HG02981 (cell line): ENCODE data around the gene LRRC28.
"Not testable (repeated sequence)": the region's sequence is repeated elsewhere in the genome, so short reads cannot be mapped to it uniquely, and the experiment has no call there.

Experiments
- ATAC-seq: cut with Tn5 transposase; IDR thresholded peaks from one replicate; pipeline ENCODE4 v1.9.1; 2021; ENCODE audit warnings: mild to moderate bottlenecking, moderate library complexity; ENCODE audit not compliant: unreplicated experiment

LRRC28 gene

DNA sequence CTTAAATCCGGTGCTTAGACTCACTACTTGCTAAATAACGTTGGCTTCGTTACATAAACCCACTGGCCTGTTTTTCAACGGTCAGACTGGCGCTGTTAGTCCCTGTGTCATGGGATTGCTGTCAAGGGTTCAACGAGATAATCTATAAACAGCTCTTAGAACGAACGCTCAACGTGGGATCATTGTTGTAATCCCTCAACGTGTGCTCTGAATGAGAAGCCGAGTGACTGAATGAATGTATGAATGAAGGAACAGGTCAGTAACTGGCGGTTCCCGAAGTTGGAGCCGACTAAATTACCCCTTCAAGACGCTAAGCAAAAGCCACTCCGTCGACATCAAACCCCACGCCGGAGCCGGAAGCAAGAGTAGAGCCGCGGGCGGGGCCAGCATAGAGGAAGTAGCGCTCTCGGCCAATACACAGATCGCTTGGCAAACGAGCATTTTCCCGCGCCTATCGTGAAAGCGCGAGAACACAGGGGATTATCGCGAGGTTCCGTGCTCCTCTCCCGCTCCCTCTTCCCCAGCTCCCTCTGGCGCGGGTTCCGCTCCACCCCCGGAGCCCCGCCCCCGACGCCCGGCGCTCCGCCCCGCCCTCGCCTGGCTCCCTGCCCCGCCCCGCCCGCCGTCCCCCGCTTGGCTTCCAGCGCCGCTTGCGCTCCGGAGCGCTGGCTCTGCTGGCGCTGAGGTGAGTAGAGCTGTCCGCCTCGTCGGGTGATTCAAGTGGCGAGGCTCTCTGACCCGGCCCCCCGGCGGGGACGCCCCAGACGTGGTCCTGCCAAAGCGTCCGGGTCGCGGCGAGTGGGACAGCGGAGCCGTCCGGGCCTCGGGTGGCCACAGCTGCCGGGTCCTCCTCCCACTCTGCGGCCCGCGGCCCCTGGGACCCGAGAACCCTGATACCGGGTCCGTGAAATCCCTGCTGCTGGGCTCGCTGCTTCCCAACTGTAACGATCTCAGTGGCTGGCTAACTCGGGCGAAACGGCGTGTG lies at the start of gene LRRC28:
TSS of gene LRRC28 (plus strand) at position 625 of the 985 bp plus-strand sequence. CDS start 4,477 bp downstream, outside the sequence.
- peak; percentile 89 for ATAC-seq

DNA sequence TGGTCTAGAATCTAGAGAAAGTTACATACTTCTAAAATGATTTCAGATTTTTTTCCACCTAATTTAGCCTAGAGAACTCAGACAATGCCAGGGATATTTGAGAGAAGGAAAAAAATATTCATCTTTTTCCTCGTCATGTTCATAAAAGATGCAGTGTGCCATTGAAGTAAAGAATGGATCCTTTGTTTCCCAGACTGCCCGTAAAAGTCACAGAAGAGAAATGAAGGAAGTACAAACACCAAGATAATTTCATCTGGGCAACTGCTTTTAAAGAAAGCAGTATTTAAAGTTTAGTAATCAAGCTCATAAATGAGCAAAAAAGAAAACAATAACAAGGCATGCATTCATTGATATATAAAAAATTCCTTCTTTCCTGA lies 49.1 kb upstream of the LRRC28 start:
- ATAC-seq = no peak

DNA sequence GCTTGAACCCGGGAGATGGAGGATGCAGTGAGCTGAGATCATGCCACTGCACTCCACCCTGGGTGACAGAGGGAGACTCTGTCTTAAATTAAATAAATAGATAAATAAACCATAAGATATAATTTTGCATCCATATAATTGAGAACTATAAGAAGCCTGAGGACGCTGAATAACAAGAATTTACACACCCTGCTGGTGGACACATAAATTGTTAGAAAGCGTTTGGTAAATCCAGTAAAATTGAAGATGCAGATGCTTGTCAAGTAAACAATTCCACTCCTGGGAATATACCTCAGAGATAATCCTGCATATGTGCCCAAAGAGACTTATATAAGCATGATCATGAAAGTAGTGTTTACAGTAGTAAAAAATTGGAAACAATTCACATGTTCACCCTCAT lies 43.6 kb upstream of the LRRC28 start:
- ATAC-seq = no peak

DNA sequence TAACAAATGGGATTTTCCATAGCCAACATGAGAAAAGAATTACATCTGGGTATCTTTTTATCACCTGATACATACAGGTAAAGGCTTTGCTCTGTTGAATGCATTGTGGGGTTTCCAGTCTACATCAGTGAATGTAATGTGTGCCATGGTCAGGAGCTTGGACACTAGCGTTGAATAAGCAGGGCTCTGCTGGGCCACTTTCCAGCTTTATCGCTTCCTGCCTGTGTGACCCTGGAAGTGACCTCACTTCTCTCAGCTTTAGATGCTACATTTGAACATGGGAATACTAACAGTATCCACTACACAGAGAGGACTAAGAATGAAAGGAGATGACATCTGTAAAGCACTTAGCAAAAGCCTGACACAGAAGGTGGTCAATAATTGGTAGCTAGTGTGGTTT lies 42.0 kb upstream of the LRRC28 start:
- ATAC-seq = no peak

DNA sequence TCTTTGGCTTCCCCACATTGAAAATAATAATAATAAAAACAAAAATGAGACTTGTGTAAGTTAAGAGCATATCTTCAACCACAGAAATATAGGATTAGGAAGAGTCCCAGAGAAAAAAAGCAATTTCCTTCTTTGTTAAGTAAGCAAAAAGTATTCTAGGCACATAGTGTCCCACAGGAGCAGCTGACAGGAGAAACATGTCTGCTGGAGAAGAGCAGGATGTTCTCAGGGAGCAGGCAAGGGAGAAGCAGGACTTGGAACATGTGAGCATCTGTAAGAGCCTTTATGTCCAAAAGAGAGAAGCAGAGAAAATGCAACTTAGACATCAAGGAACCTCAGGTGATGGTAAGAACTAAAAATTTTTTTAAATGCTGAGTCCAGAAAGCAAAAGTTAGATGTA lies 40.9 kb upstream of the LRRC28 start:
- no peak for ATAC-seq

DNA sequence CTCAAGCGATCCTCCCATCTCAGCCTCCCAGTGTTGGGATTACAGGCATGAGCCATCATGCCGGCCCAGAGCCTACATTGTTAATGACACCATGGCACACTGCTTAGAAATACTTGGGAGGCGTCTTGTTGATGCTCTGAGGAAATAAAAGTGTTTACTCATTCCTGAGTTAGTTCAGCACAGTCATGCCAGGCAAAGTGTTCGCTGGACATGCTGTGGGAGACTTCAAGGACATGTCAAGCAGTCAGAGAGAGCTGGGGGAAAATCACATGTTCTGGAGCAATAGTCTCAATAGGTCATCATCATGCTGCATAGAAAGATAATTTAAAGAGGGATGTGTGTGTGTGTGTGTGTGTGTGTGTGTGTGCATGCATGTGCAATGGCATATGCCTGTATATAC lies 39.4 kb upstream of the LRRC28 start:
- no peak for ATAC-seq

DNA sequence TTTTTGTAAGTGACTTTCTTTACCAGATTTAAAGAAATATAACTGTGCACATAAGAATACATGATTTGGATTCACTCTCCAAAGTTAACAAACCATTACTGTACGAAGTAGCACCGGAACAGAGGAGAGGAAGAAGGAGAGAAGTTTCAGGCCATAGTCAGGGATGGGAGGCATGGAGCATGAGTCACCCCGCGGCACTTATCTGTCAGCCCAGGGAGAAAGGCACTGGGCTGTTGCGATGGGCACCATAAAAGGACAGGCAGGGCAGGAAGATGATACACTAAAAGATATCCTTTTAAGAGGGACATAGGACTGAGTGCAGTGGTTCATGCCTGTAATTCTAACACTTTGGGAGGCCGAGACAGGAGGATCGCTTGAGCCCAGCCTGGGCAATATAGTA lies 38.9 kb upstream of the LRRC28 start:
- no peak for ATAC-seq

DNA sequence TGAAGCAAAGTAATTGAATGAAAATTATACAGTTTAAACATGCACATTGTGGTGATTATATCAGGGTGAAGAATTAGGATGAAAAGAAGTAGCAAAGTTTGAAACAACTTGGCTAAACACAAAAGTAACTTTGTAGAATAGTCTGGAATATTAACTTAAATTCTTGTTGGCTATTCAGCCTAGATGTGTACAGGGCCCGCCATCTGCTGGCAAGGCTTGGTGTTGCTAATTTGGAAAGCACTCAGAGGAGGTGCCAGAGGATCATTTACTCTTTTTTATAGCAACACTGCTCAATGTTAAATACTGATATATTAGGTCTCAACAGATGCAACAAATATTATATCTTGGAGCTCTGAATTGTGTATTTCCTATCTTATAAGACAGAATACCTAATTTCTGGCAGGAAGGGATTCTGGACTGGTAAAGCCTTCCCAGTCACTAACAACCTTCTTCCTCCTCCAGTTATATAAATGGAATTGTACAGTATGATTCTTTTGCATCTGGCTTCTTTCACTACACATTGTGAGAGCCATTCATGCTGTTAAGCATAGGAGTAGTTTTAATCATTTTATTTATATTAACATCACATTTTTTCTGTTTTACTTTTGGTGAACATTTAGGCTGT lies 38.0 kb upstream of the LRRC28 start:
- ATAC-seq = peak; percentile 94

DNA sequence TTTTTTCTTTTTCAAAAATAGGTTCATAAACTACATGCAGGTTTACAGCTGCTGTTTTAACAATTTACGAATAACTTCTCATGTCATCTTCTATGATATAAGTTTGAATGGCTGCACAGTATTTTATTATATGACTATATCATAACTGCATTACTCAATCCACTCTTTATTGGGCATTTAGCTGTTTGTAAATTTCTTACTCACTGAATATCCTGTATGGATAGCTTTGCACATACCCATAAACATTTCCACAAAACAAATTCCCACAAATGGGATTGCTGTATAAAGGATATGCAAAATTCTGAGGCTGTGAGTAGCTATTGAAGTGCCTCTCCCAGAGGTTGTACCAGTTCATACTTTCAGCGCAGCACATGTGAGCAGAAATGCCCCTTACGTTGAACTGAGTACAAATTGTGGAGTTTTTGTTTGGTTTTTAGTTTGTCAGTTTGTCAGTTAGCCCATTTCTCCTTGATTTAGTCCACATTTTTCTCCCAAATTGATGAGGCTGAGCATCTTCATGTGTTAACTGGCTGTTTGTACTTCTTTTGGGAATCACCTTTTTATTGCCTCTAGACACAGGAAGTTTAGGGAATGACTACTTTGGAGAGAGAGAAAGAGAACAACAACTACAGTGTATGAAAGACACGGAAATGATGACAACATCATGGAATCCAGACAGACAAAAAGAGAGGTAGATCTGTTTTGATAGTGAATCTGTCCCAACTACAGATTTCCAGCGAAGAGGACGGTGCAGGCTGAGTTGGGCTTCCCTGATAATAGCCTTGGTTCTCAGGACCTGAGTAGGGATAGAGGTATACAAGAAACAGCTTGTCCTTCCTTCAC lies 26.7 kb upstream of the LRRC28 start:
- no peak for ATAC-seq

DNA sequence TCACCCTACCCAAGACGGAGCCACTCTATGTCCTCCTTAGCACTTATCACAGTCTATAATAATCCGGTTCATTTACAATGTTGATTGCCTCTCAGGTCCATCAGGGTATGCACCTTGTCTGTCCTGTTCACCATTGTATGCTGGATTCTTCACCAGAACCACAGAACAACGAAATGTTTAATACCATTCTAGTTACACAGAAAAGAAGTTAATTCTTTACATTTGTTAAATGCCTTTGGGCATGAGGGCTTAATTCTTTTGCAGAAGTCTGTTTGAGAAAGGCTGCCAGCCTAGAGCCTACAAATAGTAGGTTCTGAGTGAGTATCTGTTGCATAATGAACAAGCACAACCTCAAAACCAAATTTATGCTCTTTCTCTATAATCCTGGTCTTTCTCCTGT lies 24.5 kb upstream of the LRRC28 start:
- no peak for ATAC-seq

DNA sequence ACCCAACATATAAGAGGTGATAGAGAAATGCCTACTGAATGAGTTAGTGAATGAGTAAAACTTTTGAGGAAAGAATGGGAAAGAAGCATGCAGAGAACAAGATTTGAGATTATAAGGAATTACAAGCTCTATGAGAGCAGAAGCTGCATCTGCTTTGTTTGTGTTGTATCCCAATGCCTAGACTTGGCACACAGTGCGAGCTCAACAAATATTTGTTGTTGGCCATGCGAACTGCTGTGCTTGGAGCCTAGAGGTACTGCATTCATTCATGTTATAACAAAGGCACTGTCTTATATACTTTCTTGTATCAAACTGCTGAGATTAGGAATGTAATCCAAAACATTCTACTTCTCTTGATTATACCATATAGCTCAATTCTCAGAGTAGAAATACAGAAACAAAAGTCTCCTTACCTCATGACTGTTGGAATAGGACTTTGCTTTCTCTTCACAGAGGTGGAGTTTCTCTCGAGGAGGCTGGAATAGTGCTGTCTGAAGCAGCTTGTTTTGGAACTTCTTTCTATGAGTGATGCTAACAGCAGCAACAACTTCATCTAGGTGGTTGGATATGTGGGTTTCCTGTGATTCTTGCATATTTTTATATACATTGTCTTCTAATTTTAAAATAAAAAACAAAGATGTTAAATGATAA lies 23.0 kb upstream of the LRRC28 start:
- ATAC-seq = no peak

DNA sequence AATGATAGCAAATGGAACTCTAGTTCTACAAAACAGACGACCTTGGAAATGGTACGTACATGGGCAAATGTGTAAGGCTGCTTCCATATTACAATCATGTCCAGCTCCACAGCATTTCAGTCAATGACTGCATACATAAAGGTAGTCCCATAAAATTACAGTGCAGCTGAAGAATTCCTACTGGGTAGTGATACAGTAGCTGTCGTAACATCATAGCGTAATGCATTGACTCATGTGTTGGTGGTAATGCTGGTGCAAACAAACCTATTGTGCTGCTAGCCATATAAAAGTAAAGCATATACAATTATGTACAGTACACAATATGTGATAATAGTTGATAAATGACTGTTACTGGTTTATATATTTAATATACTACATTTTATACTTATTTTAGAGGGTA lies 20.4 kb upstream of the LRRC28 start:
- ATAC-seq = no peak

DNA sequence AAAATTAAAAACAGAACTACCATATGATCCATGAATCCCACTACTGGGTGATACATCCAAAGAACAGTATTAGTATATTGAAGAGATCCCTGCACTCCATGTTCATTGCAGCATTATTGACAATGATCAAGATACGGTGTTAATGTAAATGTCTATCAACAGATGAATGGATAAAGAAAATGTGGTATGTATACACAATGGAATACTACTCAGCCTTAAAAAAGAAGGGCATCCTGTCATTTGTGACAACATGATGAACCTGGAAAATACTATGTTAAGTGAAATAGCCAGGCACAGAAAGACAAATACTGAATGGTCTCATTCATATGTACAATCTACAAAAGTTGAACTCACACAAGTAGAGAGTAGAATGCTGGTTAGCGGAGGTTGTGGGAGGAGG lies 18.5 kb upstream of the LRRC28 start:
- no peak for ATAC-seq

DNA sequence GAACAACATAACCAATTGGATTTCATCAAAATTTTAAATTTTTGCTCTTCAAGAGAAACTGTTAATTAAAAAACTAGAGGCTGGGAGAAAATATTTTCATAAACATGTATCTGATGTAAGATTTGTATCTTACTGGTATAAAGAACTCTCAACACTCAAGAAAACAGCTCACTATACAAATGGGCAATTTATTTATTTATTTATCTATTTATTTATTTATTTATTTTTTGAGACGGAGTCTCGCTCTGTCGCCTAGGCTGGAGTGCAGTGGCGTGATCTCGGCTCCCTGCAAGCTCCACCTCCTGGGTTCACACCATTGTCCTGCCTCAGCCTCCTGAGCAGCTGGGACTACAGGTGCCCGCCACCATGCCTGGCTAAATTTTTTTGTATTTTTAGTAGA lies 17.1 kb upstream of the LRRC28 start:
- ATAC-seq = not testable (repeated sequence)

DNA sequence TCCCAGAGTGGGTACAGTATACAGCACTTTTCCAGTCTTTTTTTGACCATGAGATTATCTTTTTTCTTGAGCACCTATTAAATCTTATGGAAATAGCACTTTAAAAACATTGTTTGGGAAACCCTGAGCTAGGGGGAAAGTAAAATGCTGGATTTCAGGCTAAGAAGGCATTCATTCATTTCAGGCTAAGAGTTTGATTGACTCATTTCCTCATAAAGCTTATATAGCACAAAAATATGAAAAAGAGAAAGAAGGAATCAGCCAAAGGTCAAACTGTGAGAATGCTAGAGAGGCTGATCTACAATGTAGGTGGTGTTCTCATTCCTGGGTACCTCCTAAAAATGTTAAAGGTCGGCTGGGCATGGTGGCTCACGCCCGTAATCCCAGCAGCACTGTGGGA lies 12.4 kb upstream of the LRRC28 start:
- ATAC-seq = no peak

DNA sequence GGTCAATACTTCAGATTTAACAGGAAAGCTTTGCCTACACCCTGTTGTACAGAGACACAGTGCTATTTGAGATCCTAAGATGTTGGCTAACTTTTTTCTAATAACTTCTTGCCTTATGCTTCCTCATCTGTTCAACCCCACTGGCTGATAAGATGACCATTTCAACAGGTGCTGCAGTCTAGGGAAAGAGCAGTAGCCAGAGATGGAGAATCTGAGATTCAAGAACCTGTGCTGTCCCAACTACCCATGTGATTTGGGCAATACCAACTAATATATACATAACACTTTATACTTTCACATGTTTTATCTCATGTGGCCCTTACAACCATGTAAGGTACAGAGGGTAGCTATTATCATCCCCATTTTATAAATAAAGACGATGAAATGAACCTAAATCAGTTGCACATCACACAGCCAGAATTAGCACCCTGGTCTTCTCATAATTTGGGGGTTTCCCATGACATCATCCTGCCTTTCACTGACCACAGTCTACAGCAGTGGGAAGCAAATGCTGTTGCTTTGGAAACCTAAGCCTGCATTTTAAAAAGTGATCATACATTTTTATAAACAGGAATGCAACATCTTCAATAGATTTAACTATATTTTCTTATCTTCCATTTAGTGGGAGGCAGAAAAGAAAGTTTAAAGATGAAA lies 11.6 kb upstream of the LRRC28 start:
- ATAC-seq = peak; percentile 89

DNA sequence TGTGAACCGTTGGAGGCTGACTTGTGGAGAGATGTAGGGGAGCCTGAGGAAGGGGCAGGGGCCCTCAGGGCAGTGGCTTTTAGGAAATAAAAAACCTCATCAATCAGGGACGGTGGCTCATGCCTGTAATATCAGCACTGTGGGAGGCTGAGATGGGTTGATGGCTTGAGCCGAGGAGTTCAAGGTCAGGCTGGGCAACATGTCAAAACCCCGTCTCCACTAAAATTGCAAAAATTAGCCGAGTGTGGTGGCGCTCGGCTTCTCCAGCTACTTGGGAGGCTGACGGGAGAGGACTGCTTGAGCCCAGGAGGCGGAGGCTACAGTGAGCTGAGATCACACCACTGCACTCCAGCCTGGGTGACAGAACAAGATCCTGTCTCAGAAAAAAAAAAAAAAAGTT lies 9.5 kb upstream of the LRRC28 start:
- no peak for ATAC-seq

DNA sequence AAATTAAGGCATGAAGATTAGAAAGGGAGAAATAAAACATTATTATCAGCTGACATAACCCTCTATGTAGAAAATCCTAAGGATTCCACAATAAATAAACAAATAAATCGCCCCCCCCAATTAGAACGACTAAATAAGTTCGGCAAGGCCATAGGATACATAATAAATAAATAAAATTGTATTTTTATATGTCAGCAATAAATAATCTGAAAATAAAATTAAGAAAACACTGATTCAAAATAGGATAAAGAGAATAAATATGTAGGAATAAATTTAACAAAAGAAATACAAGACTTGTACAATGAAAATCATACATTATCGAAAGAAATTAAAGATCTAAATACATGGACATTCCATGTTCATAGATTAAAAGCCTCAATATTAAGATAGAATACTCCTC lies 7.0 kb upstream of the LRRC28 start:
- ATAC-seq = no peak

DNA sequence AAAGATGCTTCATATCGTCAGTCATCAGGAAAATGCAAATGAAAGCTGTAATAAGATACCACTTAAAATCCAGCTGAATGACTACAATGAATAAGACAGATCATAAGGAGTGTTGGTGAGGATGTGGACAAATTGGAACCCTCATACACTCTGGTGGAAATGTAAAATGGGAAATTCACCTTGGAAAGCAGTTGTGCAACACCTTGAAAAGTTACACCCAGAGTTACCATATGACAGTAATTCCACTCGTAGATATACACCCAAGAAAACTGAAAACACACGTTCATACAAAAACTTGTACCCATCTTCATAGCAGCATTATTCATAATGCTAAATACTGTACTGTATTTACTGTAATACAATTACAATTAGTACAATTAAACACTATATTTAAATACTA lies 4.2 kb upstream of the LRRC28 start:
- ATAC-seq = no peak

DNA sequence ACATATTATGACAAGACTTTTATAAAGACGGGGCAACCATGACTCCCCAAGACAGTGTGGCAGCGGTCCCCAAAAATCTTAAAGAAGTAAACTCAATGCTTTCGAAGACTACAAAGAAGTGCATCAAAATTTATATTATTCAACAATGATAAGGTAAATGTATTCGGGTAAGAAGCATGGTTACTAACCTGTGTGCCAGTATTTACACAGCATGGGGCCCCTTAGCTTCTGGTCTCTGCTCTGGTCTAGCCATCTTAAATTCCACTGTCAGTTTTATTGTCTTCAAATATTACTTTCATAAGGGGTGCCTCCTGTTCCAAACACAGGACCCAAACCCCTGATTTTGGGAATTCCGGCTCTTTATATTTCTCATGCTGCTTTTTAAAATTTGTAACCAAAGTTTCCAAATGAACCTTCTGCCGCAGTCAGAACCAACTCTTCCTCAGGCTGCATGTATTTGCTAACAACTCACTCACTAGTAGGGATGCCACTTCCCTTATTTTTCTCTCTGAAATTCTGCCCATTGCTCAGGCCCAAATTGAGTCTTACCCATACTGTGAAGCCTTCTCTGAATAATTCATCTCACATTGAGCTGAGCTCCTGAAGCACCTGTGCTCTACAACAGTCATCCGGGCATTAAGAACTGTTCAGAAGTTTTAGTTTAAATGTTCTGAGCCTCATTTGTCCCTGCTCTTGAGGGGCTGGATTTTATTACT lies 3.1 kb upstream of the LRRC28 start:
- ATAC-seq = no peak
